HepG2 (cell line): ENCODE results near the gene LINGO3. TPM values are rescaled to one million over a fixed set of nuclear protein-coding genes. Genes with fewer than 3 reads are reported as not detected.

Source experiments
- ATAC-seq: fragments of 200-7000 bp; cut with Tn5 transposase; 3 replicates; pipeline ENCODE4 v1.9.1; 2020; ENCODE audit warnings: mild to moderate bottlenecking, moderate library complexity
- BruUV-seq: library from RNA; stranded (reverse); fragments of 400-500 nt; replicated peaks from 2 replicates; lab custom pipeline; 2021; lab: Mats Ljungman, UMichigan
- CTCF ChIA-PET: fragments of 300-600 bp; formaldehyde crosslinking; extraction: SDS; loops from one replicate; lab custom pipeline; 2021; ENCODE audit warnings: low total read pairs, inconsistent platforms, low intra/inter-chr PET ratio; lab: Yijun Ruan, JAX
- POLR2A ChIA-PET: fragments of 350-600 bp; sonication (Branson Sonifier 250); formaldehyde crosslinking; loops from one replicate; lab custom pipeline; 2020; ENCODE audit warnings: antibody characterized with exemption, inconsistent platforms; lab: Yijun Ruan, JAX
- DNase-seq: peaks from one replicate; pipeline ENCODE4 v3.0.0-alpha.2; 2015; ENCODE audit warnings: low spot score
- FAIRE-seq: peaks from 3 replicates; lab custom pipeline; 2011; peaks lifted over from hg19 to GRCh38; lab: Jason Lieb, UNC
- H2AFZ ChIP-seq: one replicate; pipeline ENCODE4 v1.6.1; 2011; ENCODE audit warnings: low read length, inconsistent platforms
- H3K27ac ChIP-seq: fragments of 300-600 bp; 3 replicates; pipeline ENCODE4 v1.8.0; 2011; ENCODE audit warnings: mixed run types, mild to moderate bottlenecking, mixed read lengths, low read length, inconsistent platforms; ENCODE audit not compliant: insufficient read depth; ENCODE audit errors: extremely low read length
- H3K27me3 ChIP-seq, 2 experiments: fragments of 200-600 bp in 1 of 2; 2 replicates in 1 of 2; 3 replicates in 1 of 2; pipeline versions ENCODE4 v1.6.0 to v1.8.0; 2011; ENCODE audit warnings: low read length in 2 of 2, mild to moderate bottlenecking in 2 of 2, moderate library complexity in 2 of 2, inconsistent platforms in 1 of 2; ENCODE audit not compliant: insufficient read depth in 2 of 2, control insufficient read depth in 1 of 2
- H3K36me3 ChIP-seq, 2 experiments: fragments of 200-600 bp in 1 of 2; replicated peaks in 1 of 2; 2 replicates in 1 of 2; 3 replicates in 1 of 2; pipeline versions ENCODE4 v1.5.1 to v1.8.0; 2011; ENCODE audit warnings: low read length in 2 of 2, inconsistent platforms in 1 of 2; ENCODE audit not compliant: insufficient read depth in 2 of 2, control insufficient read depth in 1 of 2
- H3K4me1 ChIP-seq: 2 replicates; pipeline ENCODE4 v1.5.1; 2012; ENCODE audit warnings: low read length, inconsistent platforms; ENCODE audit not compliant: insufficient read depth
- H3K4me2 ChIP-seq: 2 replicates; pipeline ENCODE4 v1.6.0; 2011; ENCODE audit warnings: low read depth, low read length, inconsistent platforms
- H3K4me3 ChIP-seq, 3 experiments: fragments of 200-600 bp in 1 of 3; sonication (generic), shearing (Covaris generic) in 1 of 3; replicated peaks in 1 of 3; 2 replicates each; pipeline ENCODE4 v1.5.1; 2011 to 2016; ENCODE audit warnings: low read length in 3 of 3, inconsistent platforms in 2 of 3, low read depth in 2 of 3, mild to moderate bottlenecking in 2 of 3, control low read depth in 1 of 3, mixed read lengths in 1 of 3; ENCODE audit not compliant: insufficient read depth in 1 of 3
- H3K79me2 ChIP-seq: one replicate; pipeline ENCODE4 v1.6.1; 2011; ENCODE audit warnings: low read length, inconsistent platforms; ENCODE audit not compliant: insufficient read depth
- H3K9ac ChIP-seq: 2 replicates; pipeline ENCODE4 v1.6.0; 2011; ENCODE audit warnings: mild to moderate bottlenecking, low read depth, low read length, inconsistent platforms; ENCODE audit not compliant: insufficient read depth
- H3K9me3 ChIP-seq: 2 replicates; pipeline ENCODE4 v1.5.1; 2012; ENCODE audit warnings: mild to moderate bottlenecking, low read length
- H4K20me1 ChIP-seq: 2 replicates; pipeline ENCODE4 v1.6.0; 2011; ENCODE audit warnings: inconsistent platforms, mild to moderate bottlenecking, low read length, moderate library complexity; ENCODE audit not compliant: insufficient read depth
- AKAP8 ChIP-seq: sonication (generic); formaldehyde crosslinking; IDR thresholded peaks from 2 replicates; pipeline ENCODE4 v1.5.1; 2020; ENCODE audit warnings: mild to moderate bottlenecking, missing genetic modification reagents
- EHMT2 ChIP-seq: fragments of 200-600 bp; sonication (generic); IDR thresholded peaks from 2 replicates; pipeline ENCODE4 v1.7.0; 2017; ENCODE audit warnings: antibody characterized with exemption, low read depth, low read length, borderline replicate concordance
- FOXC1 ChIP-seq: sonication (generic); formaldehyde crosslinking; IDR thresholded peaks from 2 replicates; pipeline ENCODE4 v1.8.0; 2022; ENCODE audit warnings: mild to moderate bottlenecking, missing genetic modification reagents, borderline replicate concordance
- GABPA ChIP-seq, 2 experiments: IDR thresholded peaks; 2 replicates each; pipeline ENCODE4 v1.6.1; 2011 to 2016; ENCODE audit warnings: low read depth in 2 of 2, low read length in 1 of 2, missing biosample characterization in 1 of 2, missing genetic modification characterization in 1 of 2
- HOXD1 ChIP-seq: sonication (generic); formaldehyde crosslinking; IDR thresholded peaks from 2 replicates; pipeline ENCODE4 v1.5.0; 2020; ENCODE audit warnings: missing genetic modification reagents
- IRF9 ChIP-seq: sonication (generic); formaldehyde crosslinking; IDR thresholded peaks from 2 replicates; pipeline ENCODE4 v1.8.0; 2022; ENCODE audit warnings: missing genetic modification reagents, mild to moderate bottlenecking, borderline replicate concordance
- KDM5B ChIP-seq: sonication (generic); formaldehyde crosslinking; IDR thresholded peaks from 2 replicates; pipeline ENCODE4 v1.4.0; 2020; ENCODE audit warnings: missing genetic modification reagents, mild to moderate bottlenecking, borderline replicate concordance
- PHF8 ChIP-seq: sonication (generic); formaldehyde crosslinking; IDR thresholded peaks from 2 replicates; pipeline ENCODE4 v1.5.0; 2020; ENCODE audit warnings: missing genetic modification reagents
- PPARG ChIP-seq: conservative IDR thresholded peaks from 2 replicates; pipeline ENCODE4 v1.6.1; 2016; ENCODE audit warnings: missing biosample characterization, missing genetic modification reagents
- TEAD3 ChIP-seq: optimal IDR thresholded peaks from 2 replicates; pipeline ENCODE3; 2016; ENCODE audit warnings: borderline replicate concordance
- TP53 ChIP-seq: sonication (generic); formaldehyde crosslinking; conservative IDR thresholded peaks from 2 replicates; pipeline ENCODE4 v1.4.0; 2020; ENCODE audit warnings: missing genetic modification reagents
- ZNF10 ChIP-seq: sonication (generic); formaldehyde crosslinking; IDR thresholded peaks from 2 replicates; pipeline ENCODE4 v1.4.0; 2020; ENCODE audit warnings: mild to moderate bottlenecking, low read depth, missing genetic modification reagents, borderline replicate concordance
- ZNF274 ChIP-seq: sonication (generic); formaldehyde crosslinking; IDR thresholded peaks from 2 replicates; pipeline ENCODE4 v1.5.1; 2020; ENCODE audit warnings: mild to moderate bottlenecking, missing genetic modification reagents
- ZNF543 ChIP-seq: sonication (generic); formaldehyde crosslinking; IDR thresholded peaks from 2 replicates; pipeline ENCODE4 v1.4.0; 2020; ENCODE audit warnings: mild to moderate bottlenecking, missing genetic modification reagents
- ZNF589 ChIP-seq: sonication (generic); formaldehyde crosslinking; conservative IDR thresholded peaks from 2 replicates; pipeline ENCODE4 v1.8.0; 2022; ENCODE audit warnings: mild to moderate bottlenecking, moderate library complexity, missing genetic modification reagents
- ZNF605 ChIP-seq: sonication (generic); formaldehyde crosslinking; IDR thresholded peaks from 2 replicates; pipeline ENCODE4 v1.8.0; 2022; ENCODE audit warnings: mild to moderate bottlenecking, missing genetic modification reagents
- ZNF792 ChIP-seq: IDR thresholded peaks from 2 replicates; pipeline ENCODE4 v1.6.1; 2016
- WGBS: methylation state at CpG from one replicate; pipeline ENCODE4 v1.1.6; 2017; ENCODE audit warnings: low lambda C conversion rate; 5-methylcytosine and 5-hydroxymethylcytosine counted together
- in situ Hi-C: cut with HindIII; loops from 2 replicates; pipeline ENCODE4 v1.10.0; 2017; ENCODE audit warnings: low pct_unique_long_range_greater_than_20kb; ENCODE audit not compliant: extremely low pct_ligation_motif_present
- intact Hi-C: fragments of 100-400 bp; cut with micrococcal nuclease; formaldehyde crosslinking; loops from one replicate; pipeline ENCODE4 v1.10.0; 2022; ENCODE audit not compliant: unreplicated experiment
- polyA plus RNA-seq, 8 experiments: library from polyadenylated mRNA; depleted of rRNA in 3 of 8; stranded (reverse) in 7 of 8; unstranded in 1 of 8; fragments of >200 nt; fragmentation: Illumina TruSeq in 4 of 8; extraction: Trizol in 4 of 8; gene quantifications; 2 replicates each; pipeline versions ENCODE4 v1.2.1 to v1.2.3, GENCODE V29; 2011 to 2016; ENCODE audit warnings: low read depth in 4 of 8, missing spikeins in 1 of 8, mixed read lengths in 1 of 8; ENCODE audit not compliant: insufficient read depth in 1 of 8
- total RNA-seq, 5 experiments: library from RNA; depleted of rRNA; stranded (reverse); fragments of >200 nt; fragmentation: Illumina TruSeq; extraction: Trizol; gene quantifications; 2 replicates each; pipeline ENCODE4 v1.2.3, GENCODE V29; 2016; ENCODE audit warnings: low read depth in 1 of 5
- TF ChIP-seq, protein P1 (sequence below): IDR thresholded peaks from 2 replicates; pipeline ENCODE4 v1.4.0; 2020; ENCODE audit warnings: mild to moderate bottlenecking, missing genetic modification reagents
- TF ChIP-seq, protein P2 (sequence below): IDR thresholded peaks from 2 replicates; pipeline ENCODE4 v1.6.1; 2016

Gene LINGO3
- total and polyA plus RNA-seq, 2 of the 13 experiments (the other 11 are each of a cell fraction or from before 2014, with no cell fraction given) = not detected

DNA sequence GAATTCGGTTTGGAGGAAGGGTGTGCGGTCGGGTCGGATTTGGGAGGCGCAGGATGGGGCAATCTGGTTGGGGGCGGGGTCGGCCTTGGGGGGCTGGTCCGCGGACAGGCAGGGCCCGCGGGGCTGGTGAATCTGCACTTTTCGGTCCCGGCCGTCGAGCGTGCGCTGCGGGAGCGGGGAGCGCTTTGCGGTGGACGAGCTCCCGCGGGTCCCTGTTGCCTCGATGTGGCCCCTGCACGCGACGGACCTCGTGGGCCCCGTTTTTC, 37.9 kb downstream of the LINGO3 start:
- H3K36me3 ChIP-seq = peaks cover 4 to 17% of the 10 kb centered on the region in 2 experiments; a peak in 4 of 5 replicates
- H3K4me1 ChIP-seq = peaks cover 60% of the 10 kb centered on the region
- H3K9ac ChIP-seq = peak overlapping the region; percentile 96
- H4K20me1 ChIP-seq = peaks cover 53% of the 10 kb centered on the region
- H3K9me3 ChIP-seq = no peaks in the 10 kb centered on the region
- POLR2A ChIA-PET = interaction anchor here (2.7 to 2.9 kb wide), 2 partner anchors 10 to 32 kb away, joined by 10 to 11 read pairs; no protein-coding TSS in a partner anchor
- CTCF ChIA-PET = no interaction called here
- H3K4me3 ChIP-seq = peak overlapping the region; percentile 93 to 96 (median 94)
- WGBS = 0% methylated on average over 4 of the region's 30 CpGs
- ATAC-seq (no peak), FAIRE-seq (no peak), DNase-seq (no peak)
- intact Hi-C loops (loop anchor here (5.0 kb wide), 1 partner anchor 33 kb away; the partner anchor contains the start of genes PLEKHJ1 and SF3A2), in situ Hi-C loops (no loop called here)
- no peak overlapping the region for H2AFZ ChIP-seq
- H3K79me2 ChIP-seq = peaks cover 39% of the 10 kb centered on the region
- H3K27me3 ChIP-seq = no peaks in the 10 kb centered on the region; a peak in 1 of 5 replicates
- H3K4me2 ChIP-seq = peak overlapping the region; percentile 85
- peak overlapping the region; percentile 87 for H3K27ac ChIP-seq
- BruUV-seq = no TSS peak
- TF ChIP-seq FOXC1 (CRISPR knock-in tag) (no peak; the same call in 1 of the 2 replicates), ZNF543 (CRISPR knock-in tag) (no peak), PPARG (CRISPR knock-in tag) (no peak), ZNF10 (CRISPR knock-in tag) (no peak), EHMT2 (no peak), PHF8 (CRISPR knock-in tag) (peak; percentile 4; the same call in 1 of the 2 replicates), GABPA (IDR thresholded peaks at IDR 0.05; ENCODE audit: low read depth, low read length) (no peak), GABPA (CRISPR knock-in tag; IDR thresholded peaks at IDR 0.05; ENCODE audit: low read depth) (no peak), KDM5B (0 out of 2 replicates have a peak, but pooled peaks have one; percentile 13), HOXD1 (CRISPR knock-in tag) (no peak), ZNF589 (CRISPR knock-in tag) (no peak), ZNF605 (CRISPR knock-in tag) (no peak), IRF9 (no peak), ZNF274 (CRISPR knock-in tag) (no peak), AKAP8 (CRISPR knock-in tag) (no peak), TEAD3 (CRISPR knock-in tag) (no peak), ZNF792 (no peak), TP53 (CRISPR knock-in tag) (no peak)
- TF ChIP-seq, protein P1, sequence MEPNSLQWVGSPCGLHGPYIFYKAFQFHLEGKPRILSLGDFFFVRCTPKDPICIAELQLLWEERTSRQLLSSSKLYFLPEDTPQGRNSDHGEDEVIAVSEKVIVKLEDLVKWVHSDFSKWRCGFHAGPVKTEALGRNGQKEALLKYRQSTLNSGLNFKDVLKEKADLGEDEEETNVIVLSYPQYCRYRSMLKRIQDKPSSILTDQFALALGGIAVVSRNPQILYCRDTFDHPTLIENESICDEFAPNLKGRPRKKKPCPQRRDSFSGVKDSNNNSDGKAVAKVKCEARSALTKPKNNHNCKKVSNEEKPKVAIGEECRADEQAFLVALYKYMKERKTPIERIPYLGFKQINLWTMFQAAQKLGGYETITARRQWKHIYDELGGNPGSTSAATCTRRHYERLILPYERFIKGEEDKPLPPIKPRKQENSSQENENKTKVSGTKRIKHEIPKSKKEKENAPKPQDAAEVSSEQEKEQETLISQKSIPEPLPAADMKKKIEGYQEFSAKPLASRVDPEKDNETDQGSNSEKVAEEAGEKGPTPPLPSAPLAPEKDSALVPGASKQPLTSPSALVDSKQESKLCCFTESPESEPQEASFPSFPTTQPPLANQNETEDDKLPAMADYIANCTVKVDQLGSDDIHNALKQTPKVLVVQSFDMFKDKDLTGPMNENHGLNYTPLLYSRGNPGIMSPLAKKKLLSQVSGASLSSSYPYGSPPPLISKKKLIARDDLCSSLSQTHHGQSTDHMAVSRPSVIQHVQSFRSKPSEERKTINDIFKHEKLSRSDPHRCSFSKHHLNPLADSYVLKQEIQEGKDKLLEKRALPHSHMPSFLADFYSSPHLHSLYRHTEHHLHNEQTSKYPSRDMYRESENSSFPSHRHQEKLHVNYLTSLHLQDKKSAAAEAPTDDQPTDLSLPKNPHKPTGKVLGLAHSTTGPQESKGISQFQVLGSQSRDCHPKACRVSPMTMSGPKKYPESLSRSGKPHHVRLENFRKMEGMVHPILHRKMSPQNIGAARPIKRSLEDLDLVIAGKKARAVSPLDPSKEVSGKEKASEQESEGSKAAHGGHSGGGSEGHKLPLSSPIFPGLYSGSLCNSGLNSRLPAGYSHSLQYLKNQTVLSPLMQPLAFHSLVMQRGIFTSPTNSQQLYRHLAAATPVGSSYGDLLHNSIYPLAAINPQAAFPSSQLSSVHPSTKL (CRISPR knock-in tag) = no peak
- TF ChIP-seq, protein P2, sequence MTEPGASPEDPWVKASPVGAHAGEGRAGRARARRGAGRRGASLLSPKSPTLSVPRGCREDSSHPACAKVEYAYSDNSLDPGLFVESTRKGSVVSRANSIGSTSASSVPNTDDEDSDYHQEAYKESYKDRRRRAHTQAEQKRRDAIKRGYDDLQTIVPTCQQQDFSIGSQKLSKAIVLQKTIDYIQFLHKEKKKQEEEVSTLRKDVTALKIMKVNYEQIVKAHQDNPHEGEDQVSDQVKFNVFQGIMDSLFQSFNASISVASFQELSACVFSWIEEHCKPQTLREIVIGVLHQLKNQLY = no peak
